Measurements from ENCODE around the gene TJP2.
"Not testable (repeated sequence)": the region's sequence is repeated elsewhere in the genome, so short reads cannot be mapped to it uniquely, and the experiment has no call there.

The TJP2 gene

GRCh38 chr9:69297300-69297980 lies 123.4 kb downstream of the TJP2 start:
- DNase-seq, result no peak

- DNase-seq, result no peak
Observed at GRCh38 chr9:69299315-69299714, 125.2 kb downstream of the TJP2 start.

GRCh38 chr9:69299826-69300225 lies 125.7 kb downstream of the TJP2 start:
- no peak for DNase-seq

GRCh38 chr9:69303331-69303730 lies 129.3 kb downstream of the TJP2 start:
- DNase-seq, result no peak

- not testable (repeated sequence) for DNase-seq
Observed at GRCh38 chr9:69306895-69307445, 132.9 kb downstream of the TJP2 start.

GRCh38 chr9:69307446-69308205 lies 133.5 kb downstream of the TJP2 start:
- no peak for DNase-seq

- DNase-seq, result no peak
Observed at GRCh38 chr9:69308206-69308931, 134.3 kb downstream of the TJP2 start.

- DNase-seq, result no peak
Observed at GRCh38 chr9:69313175-69313574, 139.1 kb downstream of the TJP2 start.

GRCh38 chr9:69314547-69314946 lies 140.5 kb downstream of the TJP2 start:
- no peak for DNase-seq

- DNase-seq, result no peak
Observed at GRCh38 chr9:69317081-69317480, 143.0 kb downstream of the TJP2 start.

GRCh38 chr9:69317894-69318293 lies 143.8 kb downstream of the TJP2 start:
- DNase-seq, result no peak

- no peak for DNase-seq
Observed at GRCh38 chr9:69319324-69320025, 145.4 kb downstream of the TJP2 start.

- DNase-seq, result no peak
Observed at GRCh38 chr9:69322256-69322655, 148.2 kb downstream of the TJP2 start.

GRCh38 chr9:69323861-69324260 lies 149.8 kb downstream of the TJP2 start:
- no peak for DNase-seq

Measured in GDM1 (cell line).